GM12878 (cell line): ENCODE measurements around the gene PCBP4. TPM values are rescaled to one million over a fixed set of nuclear protein-coding genes. Genes with fewer than 3 reads are reported as not detected.

ENCODE experiments used
- ATAC-seq: fragments of 200-7000 bp; cut with Tn5 transposase; 3 replicates; pipeline ENCODE4 v1.9.1; 2020; ENCODE audit warnings: mild to moderate bottlenecking, moderate library complexity
- BruUV-seq: library from RNA; stranded (reverse); fragments of 400-500 nt; replicated peaks from 2 replicates; lab custom pipeline; 2021; lab: Mats Ljungman, UMichigan
- CTCF ChIA-PET: fragments of 300-600 bp; sonication (Branson Sonifier 250); formaldehyde crosslinking; extraction: SDS; loops from one replicate; lab custom pipeline; 2021; ENCODE audit warnings: inconsistent platforms; lab: Yijun Ruan, JAX
- POLR2A ChIA-PET: fragments of 350-600 bp; formaldehyde crosslinking; extraction: SDS; loops from one replicate; lab custom pipeline; 2021; ENCODE audit warnings: inconsistent platforms; lab: Charles Lee
- RAD21 ChIA-PET: fragments of 300-600 bp; sonication (Branson Sonifier 250); formaldehyde crosslinking; loops from one replicate; lab custom pipeline; 2023; ENCODE audit warnings: antibody characterized with exemption; ENCODE audit not compliant: unreplicated experiment; lab: Charles Lee
- SMC1A ChIA-PET: fragments of 300-600 bp; sonication (Branson Sonifier 250); formaldehyde crosslinking; loops from one replicate; lab custom pipeline; 2023; ENCODE audit not compliant: unreplicated experiment, uncharacterized antibody; lab: Charles Lee
- DNase-seq: peaks from one replicate; pipeline ENCODE4 v3.0.0-alpha.2; 2011; ENCODE audit warnings: low read depth, low spot score
- FAIRE-seq: peaks from 3 replicates; lab custom pipeline; 2011; peaks lifted over from hg19 to GRCh38; lab: Jason Lieb, UNC
- H2AFZ ChIP-seq: 2 replicates; pipeline ENCODE4 v1.6.0; 2011; ENCODE audit warnings: low read depth, low read length, control low read depth; ENCODE audit not compliant: control insufficient read depth
- H3K27ac ChIP-seq: 2 replicates; pipeline ENCODE4 v1.5.1; 2011; ENCODE audit warnings: control low read depth; ENCODE audit not compliant: control insufficient read depth, insufficient read depth
- H3K27me3 ChIP-seq, 2 experiments: replicated peaks in 1 of 2; 2 replicates each; pipeline versions ENCODE4 v1.6.0 to v1.6.1; 2011; ENCODE audit warnings: low read length in 1 of 2; ENCODE audit not compliant: control insufficient read depth in 2 of 2, insufficient read depth in 2 of 2
- H3K36me3 ChIP-seq, 2 experiments: 2 replicates each; pipeline ENCODE4 v1.5.1; 2011; ENCODE audit warnings: low read length in 1 of 2; ENCODE audit not compliant: control insufficient read depth in 2 of 2, insufficient read depth in 2 of 2
- H3K4me1 ChIP-seq: 2 replicates; pipeline ENCODE4 v1.6.1; 2011; ENCODE audit warnings: mild to moderate bottlenecking, low read length, moderate library complexity, mixed read lengths; ENCODE audit not compliant: control insufficient read depth, insufficient read depth
- H3K4me2 ChIP-seq: 2 replicates; pipeline ENCODE4 v1.6.0; 2011; ENCODE audit warnings: control low read depth; ENCODE audit not compliant: control insufficient read depth, insufficient read depth
- H3K4me3 ChIP-seq: fragments of 200-600 bp; sonication (generic); 2 replicates; pipeline ENCODE4 v1.5.1; 2016
- H3K79me2 ChIP-seq: 2 replicates; pipeline ENCODE4 v1.6.0; 2011; ENCODE audit warnings: low read length; ENCODE audit not compliant: control insufficient read depth, insufficient read depth
- H3K9ac ChIP-seq: 2 replicates; pipeline ENCODE4 v1.8.0; 2011; ENCODE audit warnings: low read length, control low read depth, mixed read lengths; ENCODE audit not compliant: control insufficient read depth, insufficient read depth
- H3K9me3 ChIP-seq: replicated peaks from 3 replicates; pipeline ENCODE4 v1.5.1; 2011; ENCODE audit warnings: mild to moderate bottlenecking, low read length; ENCODE audit not compliant: control insufficient read depth, insufficient read depth
- H4K20me1 ChIP-seq: 2 replicates; pipeline ENCODE4 v1.6.0; 2011; ENCODE audit not compliant: control insufficient read depth, insufficient read depth
- DPF2 ChIP-seq: fragments of 450-650 bp; IDR thresholded peaks from 2 replicates; pipeline ENCODE4 v1.6.1; 2017; ENCODE audit warnings: mild to moderate bottlenecking
- EGR1 ChIP-seq, 2 experiments: IDR thresholded peaks; 1 replicate in 1 of 2; 2 replicates in 1 of 2; pipeline ENCODE4 v1.6.1; 2011 to 2012; ENCODE audit warnings: low read depth in 2 of 2, low read length in 2 of 2, borderline replicate concordance in 1 of 2, mild to moderate bottlenecking in 1 of 2, moderate library complexity in 1 of 2
- FOS ChIP-seq: IDR thresholded peaks from 3 replicates; pipeline ENCODE4 v1.6.1; 2011; ENCODE audit warnings: borderline replicate concordance; ENCODE audit not compliant: insufficient read length; ENCODE audit errors: extremely low read depth
- MYB ChIP-seq: fragments of 150-350 bp; IDR thresholded peaks from 2 replicates; pipeline ENCODE4 v1.6.1; 2014; ENCODE audit warnings: mild to moderate bottlenecking, low read depth, low read length, borderline replicate concordance
- NBN ChIP-seq: fragments of 450-650 bp; IDR thresholded peaks from 2 replicates; pipeline ENCODE4 v1.6.1; 2016
- NFYB ChIP-seq: IDR thresholded peaks from 2 replicates; pipeline ENCODE4 v1.6.1; 2011; ENCODE audit warnings: low read depth, mild to moderate bottlenecking, low read length, improper control_type of control experiment, moderate library complexity; ENCODE audit not compliant: insufficient read depth
- PAX8 ChIP-seq: fragments of 450-650 bp; IDR thresholded peaks from 2 replicates; pipeline ENCODE4 v1.6.1; 2017; ENCODE audit warnings: mild to moderate bottlenecking, moderate library complexity
- POLR2A ChIP-seq: IDR thresholded peaks from 2 replicates; pipeline ENCODE4 v1.6.1; 2011; ENCODE audit warnings: low read depth, mild to moderate bottlenecking, low read length
- RUNX3 ChIP-seq: IDR thresholded peaks from 2 replicates; pipeline ENCODE4 v1.6.1; 2012; ENCODE audit warnings: low read length, inconsistent platforms
- SMARCA5 ChIP-seq: fragments of 450-650 bp; IDR thresholded peaks from 2 replicates; pipeline ENCODE4 v1.6.1; 2017; ENCODE audit warnings: mild to moderate bottlenecking
- TCF7 ChIP-seq: IDR thresholded peaks from 2 replicates; pipeline ENCODE4 v1.6.1; 2014; ENCODE audit warnings: antibody characterized with exemption, borderline replicate concordance
- ZNF384 ChIP-seq: IDR thresholded peaks from 2 replicates; pipeline ENCODE4 v1.6.1; 2012; ENCODE audit warnings: low read depth, mild to moderate bottlenecking, low read length, improper control_type of control experiment, borderline replicate concordance
- WGBS: methylation state at CpG from one replicate; pipeline ENCODE4 v1.1.6; 2016; ENCODE audit warnings: low lambda C conversion rate; ENCODE audit not compliant: insufficient replicate concordance, insufficient coverage; ENCODE audit errors: missing lambda C conversion rate; 5-methylcytosine and 5-hydroxymethylcytosine counted together
- in situ Hi-C: fragments of 300-500 bp; cut with MboI; formaldehyde crosslinking; loops from 9 replicates; pipeline ENCODE4 v1.14.3; 2018; ENCODE audit warnings: mixed read lengths
- intact Hi-C: fragments of 100-400 bp; cut with micrococcal nuclease; formaldehyde crosslinking; loops from one replicate; pipeline ENCODE4 v1.14.2; 2022; ENCODE audit not compliant: unreplicated experiment
- polyA plus RNA-seq, 11 experiments: library from polyadenylated mRNA; depleted of rRNA in 4 of 11; unstranded in 6 of 11; stranded (reverse) in 5 of 11; fragments of >200 nt; fragmentation: Nextera tagmentation in 4 of 11; fragmentation: Illumina TruSeq in 1 of 11; extraction: Ambion mirVana in 4 of 11; extraction: Trizol in 1 of 11; gene quantifications; 1 replicate in 1 of 11; 2 replicates in 10 of 11; pipeline versions ENCODE4 v1.2.1 to v1.2.3, GENCODE V29; 2011 to 2016; ENCODE audit warnings: inconsistent platforms in 2 of 11, missing spikeins in 2 of 11, low read depth in 1 of 11
- total RNA-seq, 4 experiments: library from RNA; depleted of rRNA in 3 of 4; stranded (reverse); fragments of >200 nt in 3 of 4; fragmentation: Illumina TruSeq in 1 of 4; extraction: Trizol in 1 of 4; gene quantifications; 2 replicates each; pipeline versions ENCODE4 v1.2.1 to v1.2.3, GENCODE V29; 2013 to 2021
- TF ChIP-seq, protein P1 (sequence below): fragments of 150-350 bp; IDR thresholded peaks from 2 replicates; pipeline ENCODE4 v1.6.1; 2014; ENCODE audit warnings: mild to moderate bottlenecking, low read depth, low read length
- TF ChIP-seq, protein P2 (sequence below): fragments of 450-650 bp; IDR thresholded peaks from 2 replicates; pipeline ENCODE4 v1.6.1; 2017; ENCODE audit warnings: mild to moderate bottlenecking, low read depth, inconsistent platforms; ENCODE audit not compliant: poor library complexity, severe bottlenecking
- TF ChIP-seq, protein P3 (sequence below), 3 experiments: IDR thresholded peaks in 2 of 3; conservative IDR thresholded peaks in 1 of 3; 2 replicates each; pipeline ENCODE4 v1.5.1; 2011; ENCODE audit warnings: low read depth in 3 of 3, low read length in 3 of 3, mild to moderate bottlenecking in 3 of 3, control low read depth in 2 of 3, moderate library complexity in 2 of 3, inconsistent platforms in 1 of 3, mixed read lengths in 1 of 3; ENCODE audit not compliant: control insufficient read depth in 2 of 3, insufficient read depth in 1 of 3; ENCODE audit errors: extremely low read depth in 1 of 3
- TF ChIP-seq, protein P4 (sequence below): IDR thresholded peaks from 2 replicates; pipeline ENCODE4 v1.6.1; 2012; ENCODE audit warnings: mild to moderate bottlenecking, low read depth, low read length

PCBP4 gene
- total and polyA plus RNA-seq, 10 of the 15 experiments (the other 5 are each of a cell fraction or from before 2014, with no cell fraction given), result 0.05 to 14.5 (median 4.2) TPM

DNA sequence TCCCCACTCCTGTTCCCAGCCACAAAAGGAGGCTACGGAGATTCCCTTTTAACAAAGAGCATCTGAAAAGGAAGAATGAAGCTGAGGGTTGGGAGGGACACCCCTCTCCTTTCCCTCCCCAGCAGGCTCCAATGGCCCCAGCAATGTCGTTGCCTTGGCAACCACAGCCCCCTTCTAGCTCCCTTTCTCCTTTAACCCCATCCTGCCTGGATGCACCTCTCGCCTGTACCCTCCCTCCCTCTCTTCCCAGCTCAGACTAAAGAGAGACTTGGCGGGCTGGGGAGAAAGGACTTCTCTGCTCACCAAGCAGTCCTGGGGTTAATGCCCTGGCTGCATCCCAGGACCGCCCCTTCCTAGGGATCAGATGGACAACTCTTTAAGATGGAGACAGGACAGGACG is 35.5 kb upstream of the PCBP4 start:
- Histone ChIP-seq H3K27ac (no peak overlapping the region), H3K4me1 (peaks cover 12% of the 10 kb centered on the region), H3K36me3 (no peaks in the 10 kb centered on the region), H3K9ac (no peak overlapping the region), H2AFZ (no peak overlapping the region), H3K9me3 (no peaks in the 10 kb centered on the region), H4K20me1 (no peaks in the 10 kb centered on the region), H3K27me3 (no peaks in the 10 kb centered on the region; a peak in 2 of 4 replicates), H3K4me2 (no peak overlapping the region), H3K79me2 (no peaks in the 10 kb centered on the region), H3K4me3 (no peak overlapping the region)
- no peak for DNase-seq
- SMC1A ChIA-PET, result interaction anchor here (0.6 to 7.7 kb wide), 15 partner anchors 10 to 336 kb away, joined by 3 to 179 read pairs (median 7); partner anchors contain the start of genes DUSP7, PARP3 and RRP9
- intact Hi-C loops, result no loop called here
- no peak for ATAC-seq
- CTCF ChIA-PET, result interaction anchor here (0.6 to 10.6 kb wide), 20 partner anchors 11 to 336 kb away, joined by 3 to 334 read pairs (median 13); partner anchors contain the start of genes ACY1, DUSP7, PARP3 and RRP9
- POLR2A ChIA-PET, result interaction anchor here (1.4 to 1.5 kb wide), 2 partner anchors 54 to 59 kb away, joined by 3 to 5 read pairs; partner anchors contain the start of gene DUSP7
- RAD21 ChIA-PET, result interaction anchor here (0.7 to 8.5 kb wide), 15 partner anchors 9 to 444 kb away, joined by 3 to 165 read pairs (median 15); partner anchors contain the start of gene DUSP7
- no peak for FAIRE-seq
- in situ Hi-C loops, result loop anchor here (5.0 kb wide), 1 partner anchor 140 kb away; no protein-coding TSS in a partner anchor
- no TSS peak for BruUV-seq
- WGBS, result 30% methylated on average over 6 of the region's 6 CpGs
- TF ChIP-seq NBN, result no peak
- TF ChIP-seq FOS, result no peak
- no peak for TF ChIP-seq TCF7
- TF ChIP-seq PAX8, result no peak
- TF ChIP-seq NFYB, result no peak
- TF ChIP-seq SMARCA5, result no peak
- TF ChIP-seq, protein P1, sequence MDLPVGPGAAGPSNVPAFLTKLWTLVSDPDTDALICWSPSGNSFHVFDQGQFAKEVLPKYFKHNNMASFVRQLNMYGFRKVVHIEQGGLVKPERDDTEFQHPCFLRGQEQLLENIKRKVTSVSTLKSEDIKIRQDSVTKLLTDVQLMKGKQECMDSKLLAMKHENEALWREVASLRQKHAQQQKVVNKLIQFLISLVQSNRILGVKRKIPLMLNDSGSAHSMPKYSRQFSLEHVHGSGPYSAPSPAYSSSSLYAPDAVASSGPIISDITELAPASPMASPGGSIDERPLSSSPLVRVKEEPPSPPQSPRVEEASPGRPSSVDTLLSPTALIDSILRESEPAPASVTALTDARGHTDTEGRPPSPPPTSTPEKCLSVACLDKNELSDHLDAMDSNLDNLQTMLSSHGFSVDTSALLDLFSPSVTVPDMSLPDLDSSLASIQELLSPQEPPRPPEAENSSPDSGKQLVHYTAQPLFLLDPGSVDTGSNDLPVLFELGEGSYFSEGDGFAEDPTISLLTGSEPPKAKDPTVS, result no peak
- TF ChIP-seq, protein P2, sequence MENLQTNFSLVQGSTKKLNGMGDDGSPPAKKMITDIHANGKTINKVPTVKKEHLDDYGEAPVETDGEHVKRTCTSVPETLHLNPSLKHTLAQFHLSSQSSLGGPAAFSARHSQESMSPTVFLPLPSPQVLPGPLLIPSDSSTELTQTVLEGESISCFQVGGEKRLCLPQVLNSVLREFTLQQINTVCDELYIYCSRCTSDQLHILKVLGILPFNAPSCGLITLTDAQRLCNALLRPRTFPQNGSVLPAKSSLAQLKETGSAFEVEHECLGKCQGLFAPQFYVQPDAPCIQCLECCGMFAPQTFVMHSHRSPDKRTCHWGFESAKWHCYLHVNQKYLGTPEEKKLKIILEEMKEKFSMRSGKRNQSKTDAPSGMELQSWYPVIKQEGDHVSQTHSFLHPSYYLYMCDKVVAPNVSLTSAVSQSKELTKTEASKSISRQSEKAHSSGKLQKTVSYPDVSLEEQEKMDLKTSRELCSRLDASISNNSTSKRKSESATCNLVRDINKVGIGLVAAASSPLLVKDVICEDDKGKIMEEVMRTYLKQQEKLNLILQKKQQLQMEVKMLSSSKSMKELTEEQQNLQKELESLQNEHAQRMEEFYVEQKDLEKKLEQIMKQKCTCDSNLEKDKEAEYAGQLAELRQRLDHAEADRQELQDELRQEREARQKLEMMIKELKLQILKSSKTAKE, result no peak
- TF ChIP-seq EGR1 (IDR thresholded peaks at IDR 0.05; ENCODE audit: borderline replicate concordance in 1 of 2, low read depth in 2 of 2, low read length in 2 of 2), result no peak
- TF ChIP-seq, protein P3, sequence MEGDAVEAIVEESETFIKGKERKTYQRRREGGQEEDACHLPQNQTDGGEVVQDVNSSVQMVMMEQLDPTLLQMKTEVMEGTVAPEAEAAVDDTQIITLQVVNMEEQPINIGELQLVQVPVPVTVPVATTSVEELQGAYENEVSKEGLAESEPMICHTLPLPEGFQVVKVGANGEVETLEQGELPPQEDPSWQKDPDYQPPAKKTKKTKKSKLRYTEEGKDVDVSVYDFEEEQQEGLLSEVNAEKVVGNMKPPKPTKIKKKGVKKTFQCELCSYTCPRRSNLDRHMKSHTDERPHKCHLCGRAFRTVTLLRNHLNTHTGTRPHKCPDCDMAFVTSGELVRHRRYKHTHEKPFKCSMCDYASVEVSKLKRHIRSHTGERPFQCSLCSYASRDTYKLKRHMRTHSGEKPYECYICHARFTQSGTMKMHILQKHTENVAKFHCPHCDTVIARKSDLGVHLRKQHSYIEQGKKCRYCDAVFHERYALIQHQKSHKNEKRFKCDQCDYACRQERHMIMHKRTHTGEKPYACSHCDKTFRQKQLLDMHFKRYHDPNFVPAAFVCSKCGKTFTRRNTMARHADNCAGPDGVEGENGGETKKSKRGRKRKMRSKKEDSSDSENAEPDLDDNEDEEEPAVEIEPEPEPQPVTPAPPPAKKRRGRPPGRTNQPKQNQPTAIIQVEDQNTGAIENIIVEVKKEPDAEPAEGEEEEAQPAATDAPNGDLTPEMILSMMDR (IDR thresholded peaks at IDR 0.05 in 2 of 3, conservative IDR thresholded peaks at IDR 0.05 in 1 of 3; ENCODE audit: control insufficient read depth in 2 of 3, extremely low read depth in 1 of 3, insufficient read depth in 1 of 3, low read depth in 3 of 3, low read length in 3 of 3), result no peak
- no peak for TF ChIP-seq ZNF384
- TF ChIP-seq RUNX3, result no peak
- TF ChIP-seq DPF2, result no peak
- no peak for TF ChIP-seq POLR2A
- TF ChIP-seq MYB, result no peak
- TF ChIP-seq, protein P4, sequence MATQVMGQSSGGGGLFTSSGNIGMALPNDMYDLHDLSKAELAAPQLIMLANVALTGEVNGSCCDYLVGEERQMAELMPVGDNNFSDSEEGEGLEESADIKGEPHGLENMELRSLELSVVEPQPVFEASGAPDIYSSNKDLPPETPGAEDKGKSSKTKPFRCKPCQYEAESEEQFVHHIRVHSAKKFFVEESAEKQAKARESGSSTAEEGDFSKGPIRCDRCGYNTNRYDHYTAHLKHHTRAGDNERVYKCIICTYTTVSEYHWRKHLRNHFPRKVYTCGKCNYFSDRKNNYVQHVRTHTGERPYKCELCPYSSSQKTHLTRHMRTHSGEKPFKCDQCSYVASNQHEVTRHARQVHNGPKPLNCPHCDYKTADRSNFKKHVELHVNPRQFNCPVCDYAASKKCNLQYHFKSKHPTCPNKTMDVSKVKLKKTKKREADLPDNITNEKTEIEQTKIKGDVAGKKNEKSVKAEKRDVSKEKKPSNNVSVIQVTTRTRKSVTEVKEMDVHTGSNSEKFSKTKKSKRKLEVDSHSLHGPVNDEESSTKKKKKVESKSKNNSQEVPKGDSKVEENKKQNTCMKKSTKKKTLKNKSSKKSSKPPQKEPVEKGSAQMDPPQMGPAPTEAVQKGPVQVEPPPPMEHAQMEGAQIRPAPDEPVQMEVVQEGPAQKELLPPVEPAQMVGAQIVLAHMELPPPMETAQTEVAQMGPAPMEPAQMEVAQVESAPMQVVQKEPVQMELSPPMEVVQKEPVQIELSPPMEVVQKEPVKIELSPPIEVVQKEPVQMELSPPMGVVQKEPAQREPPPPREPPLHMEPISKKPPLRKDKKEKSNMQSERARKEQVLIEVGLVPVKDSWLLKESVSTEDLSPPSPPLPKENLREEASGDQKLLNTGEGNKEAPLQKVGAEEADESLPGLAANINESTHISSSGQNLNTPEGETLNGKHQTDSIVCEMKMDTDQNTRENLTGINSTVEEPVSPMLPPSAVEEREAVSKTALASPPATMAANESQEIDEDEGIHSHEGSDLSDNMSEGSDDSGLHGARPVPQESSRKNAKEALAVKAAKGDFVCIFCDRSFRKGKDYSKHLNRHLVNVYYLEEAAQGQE, result no peak
